Osteocyte (in vitro differentiated cells): Measurements from ENCODE around the gene HIGD2A. TPM values are rescaled to one million over a fixed set of nuclear protein-coding genes. Genes with fewer than 3 reads are reported as not detected.

ENCODE experiments used
- DNase-seq: peaks from one replicate; pipeline ENCODE4 v3.0.0; 2021; ENCODE audit warnings: mixed read lengths; ENCODE audit not compliant: unreplicated experiment; ENCODE audit errors: extremely low spot score
- H3K27ac Mint-ChIP-seq: one replicate; pipeline ENCODE4 v1.8.0; 2021; ENCODE audit warnings: mild to moderate bottlenecking, mixed read lengths; ENCODE audit not compliant: unreplicated experiment
- H3K27me3 Mint-ChIP-seq: one replicate; pipeline ENCODE4 v1.8.0; 2021; ENCODE audit warnings: mixed read lengths; ENCODE audit not compliant: unreplicated experiment
- H3K36me3 Mint-ChIP-seq: one replicate; pipeline ENCODE4 v1.8.0; 2021; ENCODE audit warnings: mixed read lengths; ENCODE audit not compliant: unreplicated experiment
- H3K4me1 Mint-ChIP-seq: one replicate; pipeline ENCODE4 v1.8.0; 2021; ENCODE audit warnings: mixed read lengths; ENCODE audit not compliant: unreplicated experiment
- H3K4me3 Mint-ChIP-seq: one replicate; pipeline ENCODE4 v1.8.0; 2021; ENCODE audit warnings: mild to moderate bottlenecking, moderate library complexity, mixed read lengths; ENCODE audit not compliant: unreplicated experiment
- H3K9me3 Mint-ChIP-seq: one replicate; pipeline ENCODE4 v1.8.0; 2021; ENCODE audit warnings: mixed read lengths; ENCODE audit not compliant: unreplicated experiment
- CTCF ChIP-seq: fragments of 200-600 bp; sonication (generic); IDR thresholded peaks from 2 replicates; pipeline ENCODE4 v1.5.0; 2021; ENCODE audit warnings: antibody characterized with exemption, mild to moderate bottlenecking, moderate library complexity
- total RNA-seq: library from RNA; stranded (reverse); gene quantifications from 2 replicates; pipeline ENCODE4 v1.2.1, GENCODE V29; 2021

Gene HIGD2A
- total RNA-seq, 1 donor from 2014 or later: 83.8 TPM

GRCh38 chr5:176384366-176384930, 4.1 kb upstream of the HIGD2A start:
- H3K27ac Mint-ChIP-seq: no peak overlapping the region
- DNase-seq: no peak
- no peak for TF ChIP-seq CTCF

GRCh38 chr5:176384991-176385390, 3.6 kb upstream of the HIGD2A start:
- H3K4me3 Mint-ChIP-seq: no peak overlapping the region
- TF ChIP-seq CTCF: no peak
- no peak overlapping the region for H3K27ac Mint-ChIP-seq
- peaks cover 13% of the 10 kb centered on the region for H3K36me3 Mint-ChIP-seq
- no peak for DNase-seq
- H3K4me1 Mint-ChIP-seq: peaks cover 26% of the 10 kb centered on the region
- no peaks in the 10 kb centered on the region for H3K27me3 Mint-ChIP-seq
- H3K9me3 Mint-ChIP-seq: no peaks in the 10 kb centered on the region

More at GRCh38 chr5:176384366-176384930, 4.1 kb upstream of the HIGD2A start:
- H3K4me1 Mint-ChIP-seq: peaks cover 23% of the 10 kb centered on the region
- no peaks in the 10 kb centered on the region for H3K9me3 Mint-ChIP-seq
- peaks cover 17% of the 10 kb centered on the region for H3K36me3 Mint-ChIP-seq
- no peak overlapping the region for H3K4me3 Mint-ChIP-seq
- H3K27me3 Mint-ChIP-seq: no peaks in the 10 kb centered on the region

- no peak for DNase-seq
- Mint-ChIP-seq H3K9me3 (no peaks in the 10 kb centered on the region), H3K4me1 (peaks cover 27% of the 10 kb centered on the region), H3K27ac (no peak overlapping the region), H3K36me3 (peaks cover 13% of the 10 kb centered on the region), H3K4me3 (peak overlapping the region; percentile 50), H3K27me3 (no peaks in the 10 kb centered on the region)
- no peak for TF ChIP-seq CTCF
Observed at GRCh38 chr5:176386491-176386890, 2.1 kb upstream of the HIGD2A start.

GRCh38 chr5:176387384-176387925, 1.1 kb upstream of the HIGD2A start:
- Mint-ChIP-seq H3K4me3 (peak overlapping the region; percentile 93), H3K4me1 (peaks cover 27% of the 10 kb centered on the region), H3K36me3 (peaks cover 19% of the 10 kb centered on the region), H3K27ac (peak overlapping the region; percentile 98), H3K27me3 (no peaks in the 10 kb centered on the region), H3K9me3 (no peaks in the 10 kb centered on the region)
- DNase-seq: no peak
- TF ChIP-seq CTCF: no peak

- H3K27me3 Mint-ChIP-seq: no peaks in the 10 kb centered on the region
- peak overlapping the region; percentile 93 for H3K4me3 Mint-ChIP-seq
- no peak for TF ChIP-seq CTCF
- H3K4me1 Mint-ChIP-seq: peaks cover 27% of the 10 kb centered on the region
- DNase-seq: no peak
- H3K27ac Mint-ChIP-seq: peak overlapping the region; percentile 98
- H3K9me3 Mint-ChIP-seq: no peaks in the 10 kb centered on the region
- peaks cover 19% of the 10 kb centered on the region for H3K36me3 Mint-ChIP-seq
Observed at GRCh38 chr5:176388003-176388443, 528 bp upstream of the HIGD2A start.
